Eye (tissue), 1 donor: ENCODE results near the gene GNG12.

Experiments used
- DNase-seq: peaks from one replicate; pipeline ENCODE4 v3.0.0-alpha.2; 2015

GNG12 gene

GRCh38 chr1:67777440-67777839 lies 55.8 kb downstream of the GNG12 start:
- DNase-seq: no peak

- DNase-seq: no peak
Observed at GRCh38 chr1:67777016-67777415, 56.3 kb downstream of the GNG12 start.

- DNase-seq: no peak
Observed at GRCh38 chr1:67773462-67773861, 59.8 kb downstream of the GNG12 start.

GRCh38 chr1:67771749-67772148 lies 61.5 kb downstream of the GNG12 start:
- DNase-seq: peak; percentile 72

- DNase-seq: no peak
Observed at GRCh38 chr1:67771152-67771551, 62.1 kb downstream of the GNG12 start.

GRCh38 chr1:67769633-67770256 lies 63.5 kb downstream of the GNG12 start:
- no peak for DNase-seq

- no peak for DNase-seq
Observed at GRCh38 chr1:67768480-67768879, 64.8 kb downstream of the GNG12 start.

- DNase-seq: no peak
Observed at GRCh38 chr1:67767103-67767782, 66.0 kb downstream of the GNG12 start.

- peak; percentile 94 for DNase-seq
Observed at GRCh38 chr1:67766141-67766978, 66.9 kb downstream of the GNG12 start.

- no peak for DNase-seq
Observed at GRCh38 chr1:67764633-67765032, 68.6 kb downstream of the GNG12 start.

- no peak for DNase-seq
Observed at GRCh38 chr1:67761730-67762129, 71.5 kb downstream of the GNG12 start.

- no peak for DNase-seq
Observed at GRCh38 chr1:67761091-67761490, 72.2 kb downstream of the GNG12 start.

- DNase-seq: peak; percentile 89
Observed at GRCh38 chr1:67760030-67760821, 73.0 kb downstream of the GNG12 start.

- no peak for DNase-seq
Observed at GRCh38 chr1:67759692-67760029, 73.6 kb downstream of the GNG12 start.

GRCh38 chr1:67759066-67759465 lies 74.2 kb downstream of the GNG12 start:
- DNase-seq: no peak

- no peak for DNase-seq
Observed at GRCh38 chr1:67755619-67756018, 77.6 kb downstream of the GNG12 start.

- no peak for DNase-seq
Observed at GRCh38 chr1:67755160-67755559, 78.1 kb downstream of the GNG12 start.

- no peak for DNase-seq
Observed at GRCh38 chr1:67754526-67754920, 78.7 kb downstream of the GNG12 start.

GRCh38 chr1:67753776-67754525 lies 79.3 kb downstream of the GNG12 start:
- no peak for DNase-seq

- no peak for DNase-seq
Observed at GRCh38 chr1:67752306-67752705, 81.0 kb downstream of the GNG12 start.

GRCh38 chr1:67750691-67751054 lies 82.6 kb downstream of the GNG12 start:
- DNase-seq: no peak
